SU-DHL-6 (cell line): ENCODE results near the gene TMEM30B.

ENCODE experiments used
- H2AFZ ChIP-seq: fragments of 200-600 bp; sonication (generic); 2 replicates; pipeline ENCODE4 v1.6.1; 2014; ENCODE audit warnings: low read depth, mild to moderate bottlenecking, moderate library complexity, mixed read lengths, antibody characterized with exemption, low read length; ENCODE audit not compliant: severe bottlenecking
- H3F3A ChIP-seq: fragments of 200-600 bp; shearing (Covaris generic); 2 replicates; pipeline ENCODE4 v1.6.0; 2016; ENCODE audit warnings: antibody characterized with exemption, mild to moderate bottlenecking; ENCODE audit not compliant: insufficient read depth
- H3K27ac ChIP-seq: fragments of 200-600 bp; sonication (generic); 2 replicates; pipeline ENCODE4 v1.5.1; 2016; ENCODE audit warnings: low read depth, mild to moderate bottlenecking, low read length, moderate library complexity, mixed read lengths
- H3K27me3 ChIP-seq: fragments of 200-600 bp; sonication (generic), shearing (Covaris generic); 2 replicates; pipeline ENCODE4 v1.6.0; 2014; ENCODE audit warnings: mild to moderate bottlenecking, low read length
- H3K36me3 ChIP-seq: fragments of 200-600 bp; sonication (generic); 2 replicates; pipeline ENCODE4 v1.6.1; 2014; ENCODE audit warnings: mild to moderate bottlenecking, low read length, mixed read lengths
- H3K4me2 ChIP-seq: fragments of 300-600, 200-600 bp; shearing (Covaris generic), sonication (generic); 2 replicates; pipeline ENCODE4 v1.6.0; 2014; ENCODE audit warnings: low read length, low read depth, mild to moderate bottlenecking; ENCODE audit not compliant: poor library complexity, severe bottlenecking
- H3K4me3 ChIP-seq: fragments of 200-600 bp; sonication (generic); 2 replicates; pipeline ENCODE4 v1.5.1; 2014; ENCODE audit warnings: antibody characterized with exemption, low read length, mild to moderate bottlenecking, mixed read lengths; ENCODE audit not compliant: insufficient read depth, poor library complexity, severe bottlenecking
- H3K79me2 ChIP-seq: fragments of 200-600 bp; sonication (generic); 2 replicates; pipeline ENCODE4 v1.6.1; 2014; ENCODE audit warnings: mild to moderate bottlenecking, low read length, moderate library complexity; ENCODE audit not compliant: insufficient read depth
- H3K9ac ChIP-seq: fragments of 200-600 bp; sonication (generic); 2 replicates; pipeline ENCODE4 v1.7.0; 2014; ENCODE audit warnings: mild to moderate bottlenecking, low read length
- H3K9me2 ChIP-seq: fragments of 200-600 bp; sonication (generic); replicated peaks from 2 replicates; pipeline ENCODE4 v1.6.1; 2014; ENCODE audit warnings: low read length; ENCODE audit not compliant: insufficient read depth
- H3K9me3 ChIP-seq: fragments of 200-600 bp; sonication (generic); 2 replicates; pipeline ENCODE4 v1.6.1; 2014; ENCODE audit warnings: low read length, mixed read lengths; ENCODE audit not compliant: insufficient read depth
- H4K20me1 ChIP-seq: fragments of 200-600 bp; sonication (generic); 2 replicates; pipeline ENCODE4 v1.6.1; 2014; ENCODE audit warnings: low read depth, mild to moderate bottlenecking, antibody characterized with exemption, low read length, moderate library complexity, mixed read lengths
- EZH2phosphoT487 ChIP-seq: fragments of 200-600 bp; sonication (generic), shearing (Covaris generic); conservative IDR thresholded peaks from 2 replicates; pipeline ENCODE4 v1.6.1; 2018; ENCODE audit warnings: mild to moderate bottlenecking, antibody characterized with exemption, low read length, moderate library complexity, mixed read lengths
- TF ChIP-seq, protein P1 (sequence below): fragments of 200-600 bp; sonication (generic); IDR thresholded peaks from one replicate; pipeline ENCODE4 v1.5.1; 2017; ENCODE audit warnings: antibody characterized with exemption, mild to moderate bottlenecking, low read length, moderate library complexity; ENCODE audit not compliant: insufficient read depth, poor library complexity, severe bottlenecking

TMEM30B gene

DNA sequence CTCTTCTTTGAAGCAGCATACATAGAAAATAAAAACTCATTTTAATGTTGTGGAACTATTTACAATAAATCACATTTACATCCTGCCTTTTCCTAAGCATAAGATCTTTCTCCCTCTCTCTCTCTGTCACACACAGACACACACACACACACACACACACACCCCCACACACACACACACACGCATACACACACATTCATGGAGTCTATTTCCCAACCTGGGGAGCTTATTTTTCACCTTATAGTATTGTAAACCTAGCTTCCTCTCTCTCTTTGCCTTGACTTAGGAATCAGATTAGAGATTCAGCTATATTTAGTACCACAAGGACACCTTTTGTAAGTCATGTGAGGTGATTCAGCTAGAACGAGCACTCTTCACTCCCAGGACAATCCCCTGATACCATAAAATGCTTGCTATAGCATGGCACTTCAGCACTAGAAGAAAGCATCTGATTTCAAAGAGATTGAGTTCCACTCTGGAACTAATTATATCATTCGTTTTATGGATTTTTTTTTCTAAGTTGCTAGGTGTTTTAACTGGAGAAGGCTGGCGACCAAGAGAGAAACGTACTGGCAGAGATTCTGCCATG lies 23.6 kb downstream of the TMEM30B start:
- H3K9ac ChIP-seq: no peak overlapping the region
- H3K79me2 ChIP-seq: no peaks in the 10 kb centered on the region
- no peaks in the 10 kb centered on the region for H4K20me1 ChIP-seq
- no peaks in the 10 kb centered on the region for H3K9me2 ChIP-seq
- no peaks in the 10 kb centered on the region for H3K36me3 ChIP-seq
- H3F3A ChIP-seq: no peaks in the 10 kb centered on the region
- H3K9me3 ChIP-seq: no peaks in the 10 kb centered on the region
- H3K4me3 ChIP-seq: no peak overlapping the region
- H3K4me2 ChIP-seq: no peak overlapping the region
- TF ChIP-seq EZH2phosphoT487: no peak
- TF ChIP-seq, protein P1, sequence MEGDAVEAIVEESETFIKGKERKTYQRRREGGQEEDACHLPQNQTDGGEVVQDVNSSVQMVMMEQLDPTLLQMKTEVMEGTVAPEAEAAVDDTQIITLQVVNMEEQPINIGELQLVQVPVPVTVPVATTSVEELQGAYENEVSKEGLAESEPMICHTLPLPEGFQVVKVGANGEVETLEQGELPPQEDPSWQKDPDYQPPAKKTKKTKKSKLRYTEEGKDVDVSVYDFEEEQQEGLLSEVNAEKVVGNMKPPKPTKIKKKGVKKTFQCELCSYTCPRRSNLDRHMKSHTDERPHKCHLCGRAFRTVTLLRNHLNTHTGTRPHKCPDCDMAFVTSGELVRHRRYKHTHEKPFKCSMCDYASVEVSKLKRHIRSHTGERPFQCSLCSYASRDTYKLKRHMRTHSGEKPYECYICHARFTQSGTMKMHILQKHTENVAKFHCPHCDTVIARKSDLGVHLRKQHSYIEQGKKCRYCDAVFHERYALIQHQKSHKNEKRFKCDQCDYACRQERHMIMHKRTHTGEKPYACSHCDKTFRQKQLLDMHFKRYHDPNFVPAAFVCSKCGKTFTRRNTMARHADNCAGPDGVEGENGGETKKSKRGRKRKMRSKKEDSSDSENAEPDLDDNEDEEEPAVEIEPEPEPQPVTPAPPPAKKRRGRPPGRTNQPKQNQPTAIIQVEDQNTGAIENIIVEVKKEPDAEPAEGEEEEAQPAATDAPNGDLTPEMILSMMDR: no peak
- H3K27me3 ChIP-seq: no peaks in the 10 kb centered on the region
- no peak overlapping the region for H2AFZ ChIP-seq
- no peak overlapping the region for H3K27ac ChIP-seq

DNA sequence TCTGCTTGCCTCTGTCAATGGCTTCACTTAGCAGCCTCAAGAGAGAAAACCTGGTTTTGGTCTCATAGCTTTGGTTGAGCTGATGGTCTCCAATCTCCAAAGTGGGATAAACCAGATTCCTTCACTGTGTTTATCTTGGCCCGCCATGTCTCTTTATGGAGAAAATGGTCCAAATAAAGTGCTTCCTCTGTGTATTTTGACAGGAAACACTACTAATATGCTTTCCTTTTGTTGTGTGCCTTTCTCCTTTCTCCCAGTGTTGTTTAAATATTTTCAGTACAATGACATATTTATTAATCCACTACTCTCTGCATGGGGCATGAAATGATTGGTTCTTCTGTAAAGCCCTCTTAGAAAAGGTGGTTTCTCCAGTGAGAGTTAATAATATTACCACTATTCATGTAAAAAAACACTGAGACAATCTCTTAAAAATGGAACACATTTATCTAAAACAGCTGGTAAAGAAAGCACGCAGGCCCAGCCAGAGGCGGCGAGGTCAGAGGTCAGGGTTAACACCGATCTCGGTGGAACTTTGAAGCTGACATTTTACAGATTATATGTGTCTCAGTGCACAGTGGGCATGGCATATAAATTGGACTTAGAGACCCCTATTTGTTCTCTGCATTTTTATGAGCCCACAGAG lies 24.2 kb downstream of the TMEM30B start:
- H3K36me3 ChIP-seq: no peaks in the 10 kb centered on the region
- no peak overlapping the region for H3K4me3 ChIP-seq
- H3K27ac ChIP-seq: no peak overlapping the region
- TF ChIP-seq, protein P1: no peak
- no peak for TF ChIP-seq EZH2phosphoT487
- no peaks in the 10 kb centered on the region for H3F3A ChIP-seq
- H2AFZ ChIP-seq: no peak overlapping the region
- no peaks in the 10 kb centered on the region for H4K20me1 ChIP-seq
- H3K27me3 ChIP-seq: no peaks in the 10 kb centered on the region
- no peak overlapping the region for H3K9ac ChIP-seq
- H3K4me2 ChIP-seq: no peak overlapping the region
- H3K9me3 ChIP-seq: no peaks in the 10 kb centered on the region
- H3K9me2 ChIP-seq: no peaks in the 10 kb centered on the region
- H3K79me2 ChIP-seq: no peaks in the 10 kb centered on the region

DNA sequence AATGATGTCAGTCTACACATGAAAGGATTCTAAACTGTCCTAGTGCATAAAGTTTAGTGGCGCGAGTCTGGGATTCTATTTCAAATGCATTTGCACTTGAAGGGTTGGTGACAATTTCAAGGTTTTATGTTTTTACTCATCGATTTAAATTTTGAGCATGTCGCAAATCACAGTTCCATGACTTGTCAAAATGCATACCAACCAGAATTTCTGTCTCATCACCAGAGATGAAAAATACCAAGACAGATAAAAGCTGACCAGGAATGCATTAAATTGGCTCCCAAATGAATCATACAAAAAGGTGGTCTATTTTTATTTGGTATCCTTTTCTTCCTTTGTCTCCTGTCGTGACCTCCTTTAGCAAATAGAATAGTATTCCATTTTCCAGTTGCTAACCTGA lies 25.2 kb downstream of the TMEM30B start:
- H3F3A ChIP-seq: no peaks in the 10 kb centered on the region
- no peaks in the 10 kb centered on the region for H4K20me1 ChIP-seq
- H3K79me2 ChIP-seq: no peaks in the 10 kb centered on the region
- no peaks in the 10 kb centered on the region for H3K9me2 ChIP-seq
- H3K36me3 ChIP-seq: no peaks in the 10 kb centered on the region
- TF ChIP-seq EZH2phosphoT487: no peak
- TF ChIP-seq, protein P1: no peak
- H3K9me3 ChIP-seq: no peaks in the 10 kb centered on the region
- H3K27me3 ChIP-seq: no peaks in the 10 kb centered on the region
- H2AFZ ChIP-seq: no peak overlapping the region
- no peak overlapping the region for H3K9ac ChIP-seq
- no peak overlapping the region for H3K4me3 ChIP-seq
- H3K27ac ChIP-seq: no peak overlapping the region
- H3K4me2 ChIP-seq: no peak overlapping the region
